ENCODE measurements around the gene DCLK2. TPM values are rescaled to one million over a fixed set of nuclear protein-coding genes. Genes with fewer than 3 reads are reported as not detected.

Gene DCLK2
- total RNA-seq, 4 donors from 2014 or later = 0.61 to 4.0 (median 0.74) TPM

GRCh38 chr4:150141756-150142155 lies 63.5 kb downstream of the DCLK2 start:
- H3K36me3 ChIP-seq = no peaks in the 10 kb centered on the region
- WGBS, 2 donors = 52 to 64% methylated on average over 2 of the region's 2 CpGs
- no peak for DNase-seq
- intact Hi-C loops (cut with DNase I) = no loop called here
- no peak overlapping the region for H3K27ac ChIP-seq
- peaks cover 0 to 27% (median 6%) of the 10 kb centered on the region in 3 donors for H3K4me1 ChIP-seq
- H3K9me3 ChIP-seq = no peaks in the 10 kb centered on the region
- H3K4me3 ChIP-seq = no peak overlapping the region
- peaks cover 0 to 19% (median 0%) of the 10 kb centered on the region in 4 donors for H3K27me3 ChIP-seq
- TF ChIP-seq CTCF (IDR thresholded peaks at IDR 0.05) = no peak
- no peak for TF ChIP-seq POLR2A (IDR thresholded peaks at IDR 0.05)

- no peaks in the 10 kb centered on the region for H3K36me3 ChIP-seq
- WGBS, 2 donors = 32 to 100% methylated on average over 1 of the region's 1 CpG
- no peak overlapping the region for H3K27ac ChIP-seq
These were observed 64.6 kb downstream of the DCLK2 start for GRCh38 chr4:150142831-150143230.

GRCh38 chr4:150145090-150145945 lies 67.1 kb downstream of the DCLK2 start:
- peaks cover 0 to 16% (median 6%) of the 10 kb centered on the region in 3 donors for H3K4me1 ChIP-seq
- no peaks in the 10 kb centered on the region for H3K36me3 ChIP-seq
- WGBS, 2 donors = 67 to 78% methylated on average over 1 of the region's 1 CpG
- DNase-seq = no peak
- H3K27ac ChIP-seq = no peak overlapping the region
- no peaks in the 10 kb centered on the region for H3K9me3 ChIP-seq
- intact Hi-C loops (cut with DNase I) = no loop called here
- H3K27me3 ChIP-seq = peaks cover 0 to 8% (median 0%) of the 10 kb centered on the region in 4 donors
- H3K4me3 ChIP-seq = no peak overlapping the region
- peak in 1 of 6 experiments; percentile 27 for TF ChIP-seq CTCF (IDR thresholded peaks at IDR 0.05)
- TF ChIP-seq POLR2A (IDR thresholded peaks at IDR 0.05) = no peak

More at GRCh38 chr4:150142831-150143230, 64.6 kb downstream of the DCLK2 start:
- Histone ChIP-seq H3K9me3 (no peaks in the 10 kb centered on the region), H3K4me1 (peaks cover 0 to 23% (median 6%) of the 10 kb centered on the region in 3 donors), H3K4me3 (no peak overlapping the region), H3K27me3 (peaks cover 0 to 18% (median 0%) of the 10 kb centered on the region in 4 donors)
- intact Hi-C loops (cut with DNase I) = no loop called here
- DNase-seq = no peak
- TF ChIP-seq CTCF (IDR thresholded peaks at IDR 0.05) (no peak), POLR2A (IDR thresholded peaks at IDR 0.05) (no peak)

- Histone ChIP-seq H3K9me3 (no peaks in the 10 kb centered on the region), H3K4me1 (peaks cover 0 to 10% (median 5%) of the 10 kb centered on the region in 3 donors), H3K36me3 (no peaks in the 10 kb centered on the region), H3K4me3 (no peak overlapping the region), H3K27ac (no peak overlapping the region), H3K27me3 (peaks cover 0 to 12% (median 0%) of the 10 kb centered on the region in 4 donors)
- intact Hi-C loops (cut with DNase I) = no loop called here
- WGBS, 2 donors = 78 to 91% methylated on average over 1 of the region's 1 CpG
- DNase-seq = no peak
- TF ChIP-seq POLR2A (IDR thresholded peaks at IDR 0.05) = no peak
- no peak for TF ChIP-seq CTCF (IDR thresholded peaks at IDR 0.05)
These were observed 67.7 kb downstream of the DCLK2 start for GRCh38 chr4:150145946-150146340.

- H3K4me3 ChIP-seq = no peak overlapping the region
- WGBS, 2 donors = 34 to 54% methylated on average over 1 of the region's 1 CpG
- H3K36me3 ChIP-seq = no peaks in the 10 kb centered on the region
- no peak overlapping the region for H3K27ac ChIP-seq
- peaks cover 0 to 13% (median 0%) of the 10 kb centered on the region in 4 donors for H3K27me3 ChIP-seq
- intact Hi-C loops (cut with DNase I) = no loop called here
- TF ChIP-seq POLR2A (IDR thresholded peaks at IDR 0.05) = no peak
- no peak for TF ChIP-seq CTCF (IDR thresholded peaks at IDR 0.05)
- no peaks in the 10 kb centered on the region for H3K9me3 ChIP-seq
- no peak for DNase-seq
- peaks cover 0 to 7% (median 0%) of the 10 kb centered on the region in 3 donors for H3K4me1 ChIP-seq
These were observed 71.1 kb downstream of the DCLK2 start for GRCh38 chr4:150149381-150149780.
